Type B pancreatic cell (in vitro differentiated cells): ENCODE measurements around the gene PLEK. TPM values are rescaled to one million over a fixed set of nuclear protein-coding genes. Genes with fewer than 3 reads are reported as not detected.

Experiments
- DNase-seq: peaks from one replicate; pipeline ENCODE4 v3.0.0; 2021; ENCODE audit warnings: mixed read lengths; ENCODE audit not compliant: unreplicated experiment; ENCODE audit errors: extremely low spot score
- H3K27ac Mint-ChIP-seq: 2 replicates; pipeline ENCODE4 v1.8.0; 2021; ENCODE audit warnings: mild to moderate bottlenecking, mixed read lengths
- H3K27me3 Mint-ChIP-seq: 2 replicates; pipeline ENCODE4 v1.8.0; 2021; ENCODE audit warnings: mixed read lengths
- H3K36me3 Mint-ChIP-seq: 2 replicates; pipeline ENCODE4 v1.8.0; 2021; ENCODE audit warnings: mixed read lengths
- H3K4me1 Mint-ChIP-seq: one replicate; pipeline ENCODE4 v1.8.0; 2021; ENCODE audit warnings: mixed read lengths; ENCODE audit not compliant: unreplicated experiment
- H3K4me3 Mint-ChIP-seq: 2 replicates; pipeline ENCODE4 v1.8.0; 2021; ENCODE audit warnings: mild to moderate bottlenecking, mixed read lengths
- H3K9me3 Mint-ChIP-seq: 2 replicates; pipeline ENCODE4 v1.8.0; 2021; ENCODE audit warnings: mixed read lengths
- total RNA-seq: library from RNA; stranded (reverse); gene quantifications from 2 replicates; pipeline ENCODE4 v1.2.1, GENCODE V29; 2021; ENCODE audit warnings: low replicate concordance
- TF ChIP-seq, protein P1 (sequence below): fragments of 200-600 bp; sonication (generic); conservative IDR thresholded peaks from 2 replicates; pipeline ENCODE4 v1.5.0; 2021; ENCODE audit warnings: antibody characterized with exemption, mild to moderate bottlenecking

PLEK gene
- total RNA-seq, 1 donor from 2014 or later: not detected

DNA sequence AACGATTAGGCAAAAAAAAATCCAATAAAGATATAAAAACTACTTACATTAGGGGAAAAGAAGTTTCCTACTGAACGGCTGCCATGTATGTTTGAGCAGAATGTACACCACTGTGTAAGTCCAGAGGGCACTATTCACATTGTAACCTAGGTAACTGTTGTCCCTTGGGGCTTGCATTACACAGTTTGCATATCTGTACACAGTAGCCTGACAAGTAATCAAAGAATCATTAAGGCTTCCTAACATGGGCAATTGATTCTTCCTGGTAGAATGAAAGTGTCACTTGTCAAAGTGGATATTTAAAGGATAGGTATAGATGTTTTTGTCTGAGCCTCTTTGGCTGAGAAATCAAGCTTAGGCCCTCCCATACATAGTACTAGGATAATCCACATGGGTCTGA is 39.1 kb downstream of the PLEK start:
- Mint-ChIP-seq H3K27me3 (peaks cover 52% of the 10 kb centered on the region), H3K9me3 (peaks cover 5% of the 10 kb centered on the region), H3K4me3 (no peak overlapping the region), H3K36me3 (no peaks in the 10 kb centered on the region), H3K4me1 (no peaks in the 10 kb centered on the region), H3K27ac (no peak overlapping the region)
- TF ChIP-seq, protein P1, sequence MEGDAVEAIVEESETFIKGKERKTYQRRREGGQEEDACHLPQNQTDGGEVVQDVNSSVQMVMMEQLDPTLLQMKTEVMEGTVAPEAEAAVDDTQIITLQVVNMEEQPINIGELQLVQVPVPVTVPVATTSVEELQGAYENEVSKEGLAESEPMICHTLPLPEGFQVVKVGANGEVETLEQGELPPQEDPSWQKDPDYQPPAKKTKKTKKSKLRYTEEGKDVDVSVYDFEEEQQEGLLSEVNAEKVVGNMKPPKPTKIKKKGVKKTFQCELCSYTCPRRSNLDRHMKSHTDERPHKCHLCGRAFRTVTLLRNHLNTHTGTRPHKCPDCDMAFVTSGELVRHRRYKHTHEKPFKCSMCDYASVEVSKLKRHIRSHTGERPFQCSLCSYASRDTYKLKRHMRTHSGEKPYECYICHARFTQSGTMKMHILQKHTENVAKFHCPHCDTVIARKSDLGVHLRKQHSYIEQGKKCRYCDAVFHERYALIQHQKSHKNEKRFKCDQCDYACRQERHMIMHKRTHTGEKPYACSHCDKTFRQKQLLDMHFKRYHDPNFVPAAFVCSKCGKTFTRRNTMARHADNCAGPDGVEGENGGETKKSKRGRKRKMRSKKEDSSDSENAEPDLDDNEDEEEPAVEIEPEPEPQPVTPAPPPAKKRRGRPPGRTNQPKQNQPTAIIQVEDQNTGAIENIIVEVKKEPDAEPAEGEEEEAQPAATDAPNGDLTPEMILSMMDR: no peak
- DNase-seq: no peak

DNA sequence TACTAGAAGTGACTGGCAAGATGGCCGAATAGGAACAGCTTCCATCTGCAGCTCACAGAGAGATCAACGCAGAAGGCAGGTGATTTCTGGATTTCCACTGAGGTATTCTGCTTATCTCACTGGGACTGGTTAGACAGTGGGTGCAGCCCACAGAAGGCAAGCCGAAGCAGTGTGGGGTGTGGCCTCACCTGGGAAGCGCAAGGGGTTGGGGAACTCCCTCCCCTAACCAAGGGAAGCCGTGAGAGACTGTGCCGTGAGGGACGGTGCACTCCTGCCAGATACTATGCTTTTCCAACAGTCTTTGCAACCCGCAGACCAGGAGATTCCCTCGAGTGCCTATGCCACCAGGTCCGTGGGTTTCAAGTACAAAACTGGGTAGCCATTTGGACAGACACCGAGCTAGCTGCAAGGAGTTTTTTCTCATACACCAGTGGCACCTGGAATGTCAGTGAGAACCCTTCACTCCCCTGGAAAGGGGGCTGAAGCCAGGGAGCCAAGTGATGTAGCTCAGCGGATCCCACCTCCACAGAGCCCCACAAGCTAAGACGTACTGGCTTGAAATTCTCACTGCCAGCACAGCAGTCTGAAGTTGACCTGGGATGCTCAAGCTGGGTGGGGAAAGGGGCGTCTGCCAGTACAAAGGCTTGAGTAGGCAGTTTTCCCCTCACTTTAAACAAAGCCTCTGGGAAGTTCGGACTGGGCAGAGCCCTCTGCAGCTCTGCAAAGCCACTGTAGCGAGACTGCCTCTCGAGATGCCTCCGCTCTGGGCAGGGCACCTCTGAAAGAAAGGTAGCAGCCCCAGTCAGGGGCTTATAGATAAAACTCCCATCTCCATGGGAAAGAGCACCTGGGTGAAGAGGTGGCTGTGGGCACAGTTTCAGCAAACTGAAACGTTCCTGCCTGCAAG is 40.1 kb downstream of the PLEK start:
- DNase-seq: no peak
- Mint-ChIP-seq H3K4me3 (no peak overlapping the region), H3K27me3 (peaks cover 53% of the 10 kb centered on the region)

DNA sequence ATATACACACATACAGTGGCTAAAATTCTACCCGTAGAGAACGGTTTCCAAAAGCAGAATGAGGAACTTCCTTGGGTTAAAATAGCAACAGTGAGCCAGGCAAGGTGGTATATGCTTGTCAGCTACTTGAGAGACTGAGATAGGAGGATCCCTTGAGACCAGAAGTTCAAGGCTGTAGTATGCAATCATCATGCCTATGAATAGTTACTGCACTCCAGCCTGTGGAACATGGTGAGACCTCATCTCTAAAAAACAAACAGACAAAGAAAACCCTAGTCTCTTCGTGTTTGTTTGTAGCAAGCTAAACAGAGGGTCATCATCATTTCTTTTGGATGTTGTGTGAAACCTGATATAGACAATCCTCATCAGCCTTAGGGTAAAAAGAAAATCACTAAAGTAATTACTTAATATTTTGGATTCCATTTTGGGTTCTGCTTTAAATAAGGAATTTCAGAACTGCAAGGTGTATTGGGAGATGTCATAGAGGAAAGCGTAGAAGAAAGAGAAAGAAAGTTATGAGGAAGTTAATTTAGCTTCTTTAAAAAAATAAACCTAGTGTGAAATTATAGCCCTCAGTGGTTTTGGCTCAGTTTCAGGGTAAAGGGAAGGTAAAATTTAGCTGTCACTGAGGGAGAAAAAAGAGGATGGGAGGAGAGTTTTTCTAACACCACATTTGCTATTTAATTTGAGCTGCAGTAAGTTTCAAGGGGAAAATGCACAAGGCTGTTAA is 46.5 kb downstream of the PLEK start:
- Mint-ChIP-seq H3K4me1 (no peaks in the 10 kb centered on the region), H3K27ac (no peak overlapping the region)

More for the DNA sequence above, 40.1 kb downstream of the PLEK start:
- Mint-ChIP-seq H3K36me3 (no peaks in the 10 kb centered on the region), H3K9me3 (peaks cover 5% of the 10 kb centered on the region), H3K4me1 (no peaks in the 10 kb centered on the region), H3K27ac (no peak overlapping the region)
- TF ChIP-seq, protein P1: no peak

DNA sequence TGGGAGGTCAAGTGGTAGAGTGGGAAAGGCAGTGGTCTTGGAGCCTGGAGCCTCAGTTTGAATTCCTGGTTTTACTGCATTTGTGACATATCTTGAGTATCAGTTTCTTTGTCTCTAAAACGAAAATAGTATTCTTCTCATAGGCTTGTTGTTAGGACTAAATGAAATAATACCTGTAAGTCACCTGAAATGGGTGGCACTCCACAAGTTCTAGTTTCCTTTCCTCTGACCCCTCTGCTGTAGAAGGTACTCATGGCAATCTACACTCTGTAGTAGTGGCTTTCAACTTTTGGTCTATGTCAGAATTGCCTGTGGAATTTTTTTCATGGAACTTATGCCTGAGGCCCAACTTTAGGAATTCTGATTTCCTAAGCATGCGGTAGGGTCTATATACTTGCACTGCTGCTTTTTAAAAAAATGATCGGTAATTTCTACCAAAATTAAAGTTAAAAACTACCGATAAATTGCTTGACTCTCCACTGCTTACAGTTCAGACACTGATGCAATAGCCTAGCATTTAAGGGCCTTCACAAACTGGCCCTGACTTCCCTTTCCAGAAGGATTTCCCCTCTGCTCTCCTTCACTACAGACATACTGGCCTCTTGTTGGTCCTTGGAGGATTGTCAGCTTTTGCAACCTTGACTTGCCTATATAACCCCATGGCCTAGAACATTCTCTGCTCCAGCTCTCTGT is 47.2 kb downstream of the PLEK start:
- no peak for DNase-seq
- Mint-ChIP-seq H3K27me3 (peaks cover 22% of the 10 kb centered on the region), H3K9me3 (no peaks in the 10 kb centered on the region), H3K27ac (no peak overlapping the region), H3K4me3 (no peak overlapping the region), H3K36me3 (no peaks in the 10 kb centered on the region), H3K4me1 (no peaks in the 10 kb centered on the region)
- TF ChIP-seq, protein P1: no peak

More for the DNA sequence above, 46.5 kb downstream of the PLEK start:
- TF ChIP-seq, protein P1: no peak
- H3K9me3 Mint-ChIP-seq: no peaks in the 10 kb centered on the region
- no peaks in the 10 kb centered on the region for H3K36me3 Mint-ChIP-seq
- DNase-seq: no peak
- no peak overlapping the region for H3K4me3 Mint-ChIP-seq
- peaks cover 28% of the 10 kb centered on the region for H3K27me3 Mint-ChIP-seq

DNA sequence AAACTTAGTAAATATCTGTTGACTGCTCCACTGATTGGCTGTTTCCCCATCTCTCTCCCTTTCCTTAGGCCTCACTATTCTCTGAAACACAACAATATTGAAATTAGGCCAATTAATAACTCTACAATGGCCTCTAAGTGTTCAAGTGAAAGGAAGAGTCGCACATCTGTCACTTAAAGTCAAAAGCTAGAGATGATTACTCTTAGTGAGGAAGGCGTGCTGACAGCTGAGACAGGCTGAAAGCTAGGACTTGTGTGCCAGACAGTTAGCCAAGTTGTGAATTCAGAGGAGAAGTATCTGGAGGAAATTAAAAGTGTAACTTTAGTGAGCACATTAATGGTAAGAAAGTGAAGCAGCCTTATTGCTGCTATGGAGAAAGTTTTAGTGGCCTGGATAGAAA is 48.4 kb downstream of the PLEK start:
- H3K27me3 Mint-ChIP-seq: peaks cover 11% of the 10 kb centered on the region
- no peaks in the 10 kb centered on the region for H3K4me1 Mint-ChIP-seq
- TF ChIP-seq, protein P1: no peak
- H3K9me3 Mint-ChIP-seq: no peaks in the 10 kb centered on the region
- H3K36me3 Mint-ChIP-seq: no peaks in the 10 kb centered on the region
- no peak overlapping the region for H3K4me3 Mint-ChIP-seq
- H3K27ac Mint-ChIP-seq: no peak overlapping the region
- DNase-seq: no peak
